DND-41 (cell line): ENCODE results near the gene COQ5.

Experiments
- ATAC-seq: fragments of 200-7000 bp; cut with Tn5 transposase; 3 replicates; pipeline ENCODE4 v1.9.1; 2021; ENCODE audit warnings: low read depth; ENCODE audit not compliant: insufficient read depth
- DNase-seq: peaks from one replicate; pipeline ENCODE4 v3.0.0-alpha.2; 2020
- H2AFZ ChIP-seq: 2 replicates; pipeline ENCODE4 v1.6.0; 2012; ENCODE audit warnings: low read depth, low read length
- H3K27ac ChIP-seq: 2 replicates; pipeline ENCODE4 v1.5.1; 2012; ENCODE audit warnings: low read length, inconsistent platforms
- H3K27me3 ChIP-seq: fragments of 200-600 bp; sonication (generic); 2 replicates; pipeline ENCODE4 v1.6.0; 2012; ENCODE audit warnings: low read length, mild to moderate bottlenecking, inconsistent platforms; ENCODE audit not compliant: insufficient read depth, poor library complexity
- H3K36me3 ChIP-seq: 2 replicates; pipeline ENCODE4 v1.5.1; 2012; ENCODE audit warnings: low read length, inconsistent platforms; ENCODE audit not compliant: insufficient read depth
- H3K4me1 ChIP-seq: 2 replicates; pipeline ENCODE4 v1.5.1; 2012; ENCODE audit warnings: mild to moderate bottlenecking, low read length; ENCODE audit not compliant: insufficient read depth
- H3K4me2 ChIP-seq: 2 replicates; pipeline ENCODE4 v1.6.0; 2012; ENCODE audit warnings: mild to moderate bottlenecking, moderate library complexity, low read length, inconsistent platforms; ENCODE audit not compliant: insufficient read depth
- H3K4me3 ChIP-seq, 2 experiments: fragments of 200-600 bp in 1 of 2; shearing (Covaris generic) in 1 of 2; 2 replicates each; pipeline ENCODE4 v1.5.1; 2012 to 2016; ENCODE audit warnings: inconsistent platforms in 2 of 2, low read length in 2 of 2, mild to moderate bottlenecking in 2 of 2, low read depth in 1 of 2, moderate library complexity in 1 of 2
- H3K79me2 ChIP-seq: 2 replicates; pipeline ENCODE4 v1.6.0; 2012; ENCODE audit warnings: low read length, inconsistent platforms; ENCODE audit not compliant: insufficient read depth
- H3K9ac ChIP-seq: 2 replicates; pipeline ENCODE4 v1.6.0; 2012; ENCODE audit warnings: low read depth, mild to moderate bottlenecking, inconsistent platforms, low read length, moderate library complexity
- H3K9me3 ChIP-seq: 2 replicates; pipeline ENCODE4 v1.5.1; 2012; ENCODE audit warnings: low read length, moderate library complexity, mild to moderate bottlenecking, inconsistent platforms; ENCODE audit not compliant: insufficient read depth, severe bottlenecking
- H4K20me1 ChIP-seq: 2 replicates; pipeline ENCODE4 v1.6.0; 2012; ENCODE audit warnings: low read length; ENCODE audit not compliant: insufficient read depth
- CTCF ChIP-seq: IDR thresholded peaks from 2 replicates; pipeline ENCODE4 v1.5.1; 2012; ENCODE audit warnings: borderline replicate concordance, low read length, moderate library complexity, mild to moderate bottlenecking; ENCODE audit not compliant: poor library complexity, severe bottlenecking; ENCODE audit errors: extremely low read depth
- EZH2 ChIP-seq: IDR thresholded peaks from 3 replicates; pipeline ENCODE4 v1.6.1; 2012; ENCODE audit warnings: borderline replicate concordance, low read depth, mild to moderate bottlenecking, moderate library complexity, low read length, inconsistent platforms; ENCODE audit not compliant: severe bottlenecking

The COQ5 gene

GRCh38 chr12:120473807-120474615 lies 54.9 kb downstream of the COQ5 start:
- no peaks in the 10 kb centered on the region for H3K9me3 ChIP-seq
- H2AFZ ChIP-seq: no peak overlapping the region
- peaks cover 31% of the 10 kb centered on the region for H3K79me2 ChIP-seq
- H3K36me3 ChIP-seq: no peaks in the 10 kb centered on the region; the same call in 1 of the 2 replicates
- H4K20me1 ChIP-seq: no peaks in the 10 kb centered on the region; the same call in 1 of the 2 replicates
- no peak overlapping the region for H3K4me2 ChIP-seq
- TF ChIP-seq EZH2: no peak
- no peak for TF ChIP-seq CTCF
- no peak for ATAC-seq
- H3K9ac ChIP-seq: no peak overlapping the region
- no peaks in the 10 kb centered on the region for H3K27me3 ChIP-seq
- H3K4me3 ChIP-seq: no peak overlapping the region
- H3K4me1 ChIP-seq: peaks cover 21% of the 10 kb centered on the region
- H3K27ac ChIP-seq: no peak overlapping the region
- no peak for DNase-seq

DNA sequence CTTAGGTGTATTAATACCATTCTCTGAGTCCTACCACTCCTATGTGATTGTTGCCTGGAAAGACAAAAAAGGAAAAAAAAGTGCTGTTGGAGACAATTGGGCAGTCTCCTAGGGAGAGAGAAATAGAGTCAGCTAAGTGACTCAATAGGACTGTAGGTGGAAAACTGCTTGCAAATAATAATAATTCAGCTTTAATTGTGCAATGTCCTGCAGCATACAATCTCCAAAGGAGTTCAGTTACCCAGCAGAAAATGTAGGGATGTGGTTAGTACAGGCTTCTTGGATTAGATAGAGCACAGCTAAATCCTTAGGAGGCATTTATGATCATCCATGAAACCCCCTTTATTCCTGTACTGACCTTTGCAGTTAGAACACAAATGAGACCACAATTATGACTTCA lies 56.4 kb downstream of the COQ5 start:
- Histone ChIP-seq H3K27me3 (no peaks in the 10 kb centered on the region), H2AFZ (no peak overlapping the region), H3K4me1 (peaks cover 30% of the 10 kb centered on the region), H3K27ac (no peak overlapping the region), H3K9ac (no peak overlapping the region), H3K79me2 (peaks cover 45% of the 10 kb centered on the region), H3K4me3 (no peak overlapping the region), H3K9me3 (no peaks in the 10 kb centered on the region), H3K4me2 (no peak overlapping the region), H4K20me1 (peaks cover 12% of the 10 kb centered on the region), H3K36me3 (peaks cover 3% of the 10 kb centered on the region)
- DNase-seq (no peak), ATAC-seq (no peak)
- TF ChIP-seq EZH2 (no peak), CTCF (no peak)

GRCh38 chr12:120470150-120470784 lies 58.7 kb downstream of the COQ5 start:
- Histone ChIP-seq H3K27me3 (no peaks in the 10 kb centered on the region), H3K9ac (peak overlapping the region; percentile 89), H3K36me3 (peaks cover 25% of the 10 kb centered on the region), H2AFZ (peak overlapping the region; percentile 97), H3K27ac (peak overlapping the region; percentile 90), H3K79me2 (peaks cover 68% of the 10 kb centered on the region), H3K4me2 (peak overlapping the region; percentile 78), H3K9me3 (no peaks in the 10 kb centered on the region), H3K4me3 (peak overlapping the region; percentile 81 to 89), H4K20me1 (peaks cover 34% of the 10 kb centered on the region), H3K4me1 (peaks cover 47% of the 10 kb centered on the region)
- TF ChIP-seq EZH2: no peak
- no peak for TF ChIP-seq CTCF
- ATAC-seq: peak; percentile 48
- DNase-seq: no peak
